ENCODE results near the gene DAB1. TPM values are rescaled to one million over a fixed set of nuclear protein-coding genes. Genes with fewer than 3 reads are reported as not detected.

Gene DAB1
- total RNA-seq, 4 donors from 2014 or later: 0.48 to 1.2 TPM; not detected in 2

DNA sequence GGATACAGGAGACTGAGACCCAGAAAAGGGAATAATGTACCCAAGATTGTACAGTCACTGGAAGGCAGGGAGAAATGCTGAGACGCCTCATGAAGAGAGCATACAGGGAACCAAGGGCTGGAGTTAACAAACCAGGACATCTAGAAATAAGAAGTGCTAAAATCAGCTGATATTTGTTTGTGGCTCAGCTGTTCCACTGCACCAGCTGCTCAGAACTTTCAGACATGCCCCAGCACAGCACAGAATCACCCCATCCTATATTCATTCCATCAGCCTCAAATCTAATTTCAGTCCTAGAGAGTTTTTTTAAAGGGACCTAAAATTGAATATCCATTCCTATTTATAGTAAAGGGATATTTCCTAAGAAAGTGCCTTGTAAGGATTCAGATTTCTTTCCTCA lies 60.2 kb downstream of the DAB1 start:
- DNase-seq: no peak
- peaks cover 0 to 3% of the 10 kb centered on the region in 2 donors for H3K9me3 ChIP-seq
- no peaks in the 10 kb centered on the region for H3K4me1 ChIP-seq
- no peaks in the 10 kb centered on the region for H3K27me3 ChIP-seq
- no peak overlapping the region for H3K4me3 ChIP-seq
- 65 to 86% methylated on average over 1 of the region's 1 CpG for WGBS, 2 donors (ENCODE audit: low coverage in 1 of 2)
- TF ChIP-seq POLR2A (IDR thresholded peaks at IDR 0.05) (no peak), POLR2AphosphoS5 (IDR thresholded peaks at IDR 0.05) (no peak), EP300 (IDR thresholded peaks at IDR 0.05; ENCODE audit: low read depth) (no peak)
- TF ChIP-seq, protein P1, sequence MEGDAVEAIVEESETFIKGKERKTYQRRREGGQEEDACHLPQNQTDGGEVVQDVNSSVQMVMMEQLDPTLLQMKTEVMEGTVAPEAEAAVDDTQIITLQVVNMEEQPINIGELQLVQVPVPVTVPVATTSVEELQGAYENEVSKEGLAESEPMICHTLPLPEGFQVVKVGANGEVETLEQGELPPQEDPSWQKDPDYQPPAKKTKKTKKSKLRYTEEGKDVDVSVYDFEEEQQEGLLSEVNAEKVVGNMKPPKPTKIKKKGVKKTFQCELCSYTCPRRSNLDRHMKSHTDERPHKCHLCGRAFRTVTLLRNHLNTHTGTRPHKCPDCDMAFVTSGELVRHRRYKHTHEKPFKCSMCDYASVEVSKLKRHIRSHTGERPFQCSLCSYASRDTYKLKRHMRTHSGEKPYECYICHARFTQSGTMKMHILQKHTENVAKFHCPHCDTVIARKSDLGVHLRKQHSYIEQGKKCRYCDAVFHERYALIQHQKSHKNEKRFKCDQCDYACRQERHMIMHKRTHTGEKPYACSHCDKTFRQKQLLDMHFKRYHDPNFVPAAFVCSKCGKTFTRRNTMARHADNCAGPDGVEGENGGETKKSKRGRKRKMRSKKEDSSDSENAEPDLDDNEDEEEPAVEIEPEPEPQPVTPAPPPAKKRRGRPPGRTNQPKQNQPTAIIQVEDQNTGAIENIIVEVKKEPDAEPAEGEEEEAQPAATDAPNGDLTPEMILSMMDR (IDR thresholded peaks at IDR 0.05): no peak
- no peak overlapping the region for H3K27ac ChIP-seq
- intact Hi-C loops (cut with DNase I; ENCODE audit: low total_unique reads) (no loop called here), in situ Hi-C loops (cut with MboI; ENCODE audit: low pct_ligation_motif_present in 1 of 4, low pct_unique_long_range_greater_than_20kb in 1 of 4, low sequenced_read_pairs in 3 of 4) (no loop called here)
- no peaks in the 10 kb centered on the region for H3K36me3 ChIP-seq

GRCh38 chr1:57363165-57363564 lies 60.7 kb downstream of the DAB1 start:
- H3K27me3 ChIP-seq: no peaks in the 10 kb centered on the region
- DNase-seq: no peak
- H3K4me3 ChIP-seq: no peak overlapping the region
- intact Hi-C loops (cut with DNase I; ENCODE audit: low total_unique reads) (no loop called here), in situ Hi-C loops (cut with MboI; ENCODE audit: low pct_ligation_motif_present in 1 of 4, low pct_unique_long_range_greater_than_20kb in 1 of 4, low sequenced_read_pairs in 3 of 4) (no loop called here)
- no peak overlapping the region for H3K27ac ChIP-seq
- WGBS, 2 donors (ENCODE audit: low coverage in 1 of 2): 70 to 76% methylated on average over 5 to 6 of the region's 6 CpGs
- H3K4me1 ChIP-seq: no peaks in the 10 kb centered on the region
- H3K36me3 ChIP-seq: no peaks in the 10 kb centered on the region
- TF ChIP-seq POLR2AphosphoS5 (IDR thresholded peaks at IDR 0.05): no peak
- TF ChIP-seq, protein P1 (IDR thresholded peaks at IDR 0.05): no peak
- no peak for TF ChIP-seq POLR2A (IDR thresholded peaks at IDR 0.05)
- no peak for TF ChIP-seq EP300 (IDR thresholded peaks at IDR 0.05; ENCODE audit: low read depth)
- H3K9me3 ChIP-seq: peaks cover 0 to under 1% of the 10 kb centered on the region in 2 donors

DNA sequence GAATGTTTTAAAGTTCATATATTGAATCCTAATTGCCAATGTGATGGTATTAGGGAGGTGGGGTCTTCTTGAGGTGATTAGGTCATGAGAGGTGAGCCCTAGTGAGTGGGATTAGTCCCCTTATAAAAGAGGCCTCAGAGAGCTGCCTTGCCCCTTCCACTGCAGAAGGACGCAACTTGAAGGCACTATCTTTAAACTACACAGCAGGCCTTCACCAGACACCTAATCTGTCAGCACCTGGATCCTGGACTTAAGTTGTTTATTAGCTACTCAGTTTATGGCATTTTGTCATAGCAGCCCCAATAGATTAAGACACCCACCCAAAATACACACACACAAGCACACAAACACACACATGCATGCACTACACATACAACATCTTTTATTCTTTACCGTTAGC lies 61.4 kb downstream of the DAB1 start:
- Histone ChIP-seq H3K27ac (no peak overlapping the region), H3K4me3 (no peak overlapping the region), H3K9me3 (no peaks in the 10 kb centered on the region), H3K36me3 (no peaks in the 10 kb centered on the region), H3K4me1 (no peaks in the 10 kb centered on the region), H3K27me3 (no peaks in the 10 kb centered on the region)
- WGBS, 2 donors (ENCODE audit: low coverage in 1 of 2): 25 to 58% methylated on average over 1 to 2 of the region's 2 CpGs
- in situ Hi-C loops (cut with MboI; ENCODE audit: low pct_ligation_motif_present in 1 of 4, low pct_unique_long_range_greater_than_20kb in 1 of 4, low sequenced_read_pairs in 3 of 4) (no loop called here), intact Hi-C loops (cut with DNase I; ENCODE audit: low total_unique reads) (no loop called here)
- DNase-seq: no peak
- TF ChIP-seq, protein P1 (IDR thresholded peaks at IDR 0.05): no peak
- TF ChIP-seq POLR2AphosphoS5 (IDR thresholded peaks at IDR 0.05) (no peak), EP300 (IDR thresholded peaks at IDR 0.05; ENCODE audit: low read depth) (no peak), POLR2A (IDR thresholded peaks at IDR 0.05) (no peak)

GRCh38 chr1:57361516-57361915 lies 62.3 kb downstream of the DAB1 start:
- H3K27ac ChIP-seq: no peak overlapping the region
- in situ Hi-C loops (cut with MboI; ENCODE audit: low pct_ligation_motif_present in 1 of 4, low pct_unique_long_range_greater_than_20kb in 1 of 4, low sequenced_read_pairs in 3 of 4): no loop called here
- intact Hi-C loops (cut with DNase I; ENCODE audit: low total_unique reads): no loop called here
- no peaks in the 10 kb centered on the region for H3K9me3 ChIP-seq
- no peak for DNase-seq
- 55 to 63% methylated on average over 2 of the region's 2 CpGs for WGBS, 2 donors (ENCODE audit: low coverage in 1 of 2)
- H3K4me1 ChIP-seq: no peaks in the 10 kb centered on the region
- no peak for TF ChIP-seq EP300 (IDR thresholded peaks at IDR 0.05; ENCODE audit: low read depth)
- TF ChIP-seq POLR2A (IDR thresholded peaks at IDR 0.05): no peak
- no peak for TF ChIP-seq POLR2AphosphoS5 (IDR thresholded peaks at IDR 0.05)
- TF ChIP-seq, protein P1 (IDR thresholded peaks at IDR 0.05): no peak
- H3K4me3 ChIP-seq: no peak overlapping the region
- no peaks in the 10 kb centered on the region for H3K27me3 ChIP-seq
- H3K36me3 ChIP-seq: no peaks in the 10 kb centered on the region

Data from transverse colon (tissue), 4 donors.